GM12878 (cell line): ENCODE results near the gene SLC9A8. TPM values are rescaled to one million over a fixed set of nuclear protein-coding genes. Genes with fewer than 3 reads are reported as not detected.

ENCODE experiments used
- ATAC-seq: fragments of 200-7000 bp; cut with Tn5 transposase; 3 replicates; pipeline ENCODE4 v1.9.1; 2020; ENCODE audit warnings: mild to moderate bottlenecking, moderate library complexity
- BruUV-seq: library from RNA; stranded (reverse); fragments of 400-500 nt; replicated peaks from 2 replicates; lab custom pipeline; 2021; lab: Mats Ljungman, UMichigan
- CTCF ChIA-PET: fragments of 300-600 bp; sonication (Branson Sonifier 250); formaldehyde crosslinking; extraction: SDS; loops from one replicate; lab custom pipeline; 2021; ENCODE audit warnings: inconsistent platforms; lab: Yijun Ruan, JAX
- POLR2A ChIA-PET: fragments of 350-600 bp; formaldehyde crosslinking; extraction: SDS; loops from one replicate; lab custom pipeline; 2021; ENCODE audit warnings: inconsistent platforms; lab: Charles Lee
- RAD21 ChIA-PET: fragments of 300-600 bp; sonication (Branson Sonifier 250); formaldehyde crosslinking; loops from one replicate; lab custom pipeline; 2023; ENCODE audit warnings: antibody characterized with exemption; ENCODE audit not compliant: unreplicated experiment; lab: Charles Lee
- SMC1A ChIA-PET: fragments of 300-600 bp; sonication (Branson Sonifier 250); formaldehyde crosslinking; loops from one replicate; lab custom pipeline; 2023; ENCODE audit not compliant: unreplicated experiment, uncharacterized antibody; lab: Charles Lee
- DNase-seq: peaks from one replicate; pipeline ENCODE4 v3.0.0-alpha.2; 2011; ENCODE audit warnings: low read depth, low spot score
- FAIRE-seq: peaks from 3 replicates; lab custom pipeline; 2011; peaks lifted over from hg19 to GRCh38; lab: Jason Lieb, UNC
- H2AFZ ChIP-seq: 2 replicates; pipeline ENCODE4 v1.6.0; 2011; ENCODE audit warnings: low read depth, low read length, control low read depth; ENCODE audit not compliant: control insufficient read depth
- H3K27ac ChIP-seq: 2 replicates; pipeline ENCODE4 v1.5.1; 2011; ENCODE audit warnings: control low read depth; ENCODE audit not compliant: control insufficient read depth, insufficient read depth
- H3K27me3 ChIP-seq, 2 experiments: replicated peaks in 1 of 2; 2 replicates each; pipeline versions ENCODE4 v1.6.0 to v1.6.1; 2011; ENCODE audit warnings: low read length in 1 of 2; ENCODE audit not compliant: control insufficient read depth in 2 of 2, insufficient read depth in 2 of 2
- H3K36me3 ChIP-seq, 2 experiments: 2 replicates each; pipeline ENCODE4 v1.5.1; 2011; ENCODE audit warnings: low read length in 1 of 2; ENCODE audit not compliant: control insufficient read depth in 2 of 2, insufficient read depth in 2 of 2
- H3K4me1 ChIP-seq: 2 replicates; pipeline ENCODE4 v1.6.1; 2011; ENCODE audit warnings: mild to moderate bottlenecking, low read length, moderate library complexity, mixed read lengths; ENCODE audit not compliant: control insufficient read depth, insufficient read depth
- H3K4me2 ChIP-seq: 2 replicates; pipeline ENCODE4 v1.6.0; 2011; ENCODE audit warnings: control low read depth; ENCODE audit not compliant: control insufficient read depth, insufficient read depth
- H3K4me3 ChIP-seq: fragments of 200-600 bp; sonication (generic); 2 replicates; pipeline ENCODE4 v1.5.1; 2016
- H3K79me2 ChIP-seq: 2 replicates; pipeline ENCODE4 v1.6.0; 2011; ENCODE audit warnings: low read length; ENCODE audit not compliant: control insufficient read depth, insufficient read depth
- H3K9ac ChIP-seq: 2 replicates; pipeline ENCODE4 v1.8.0; 2011; ENCODE audit warnings: low read length, control low read depth, mixed read lengths; ENCODE audit not compliant: control insufficient read depth, insufficient read depth
- H3K9me3 ChIP-seq: replicated peaks from 3 replicates; pipeline ENCODE4 v1.5.1; 2011; ENCODE audit warnings: mild to moderate bottlenecking, low read length; ENCODE audit not compliant: control insufficient read depth, insufficient read depth
- H4K20me1 ChIP-seq: 2 replicates; pipeline ENCODE4 v1.6.0; 2011; ENCODE audit not compliant: control insufficient read depth, insufficient read depth
- CHD2 ChIP-seq: IDR thresholded peaks from 2 replicates; pipeline ENCODE4 v1.6.1; 2011; ENCODE audit warnings: low read depth, low read length, improper control_type of control experiment, borderline replicate concordance
- EP300 ChIP-seq, 2 experiments: fragments of 150-350 bp in 1 of 2; IDR thresholded peaks; 2 replicates each; pipeline ENCODE4 v1.6.1; 2011 to 2012; ENCODE audit warnings: low read depth in 2 of 2, low read length in 2 of 2, borderline replicate concordance in 1 of 2, improper control_type of control experiment in 1 of 2, inconsistent platforms in 1 of 2; ENCODE audit not compliant: control insufficient read depth in 1 of 2
- RCOR1 ChIP-seq: conservative IDR thresholded peaks from 2 replicates; pipeline ENCODE4 v1.6.1; 2012; ENCODE audit warnings: low read depth, low read length, improper control_type of control experiment
- YBX1 ChIP-seq: fragments of 450-650 bp; IDR thresholded peaks from 2 replicates; pipeline ENCODE4 v1.6.1; 2016; ENCODE audit warnings: antibody characterized with exemption
- WGBS: methylation state at CpG from one replicate; pipeline ENCODE4 v1.1.6; 2016; ENCODE audit warnings: low lambda C conversion rate; ENCODE audit not compliant: insufficient replicate concordance, insufficient coverage; ENCODE audit errors: missing lambda C conversion rate; 5-methylcytosine and 5-hydroxymethylcytosine counted together
- in situ Hi-C: fragments of 300-500 bp; cut with MboI; formaldehyde crosslinking; loops from 9 replicates; pipeline ENCODE4 v1.14.3; 2018; ENCODE audit warnings: mixed read lengths
- intact Hi-C: fragments of 100-400 bp; cut with micrococcal nuclease; formaldehyde crosslinking; loops from one replicate; pipeline ENCODE4 v1.14.2; 2022; ENCODE audit not compliant: unreplicated experiment
- polyA plus RNA-seq, 11 experiments: library from polyadenylated mRNA; depleted of rRNA in 4 of 11; unstranded in 6 of 11; stranded (reverse) in 5 of 11; fragments of >200 nt; fragmentation: Nextera tagmentation in 4 of 11; fragmentation: Illumina TruSeq in 1 of 11; extraction: Ambion mirVana in 4 of 11; extraction: Trizol in 1 of 11; gene quantifications; 1 replicate in 1 of 11; 2 replicates in 10 of 11; pipeline versions ENCODE4 v1.2.1 to v1.2.3, GENCODE V29; 2011 to 2016; ENCODE audit warnings: inconsistent platforms in 2 of 11, missing spikeins in 2 of 11, low read depth in 1 of 11
- total RNA-seq, 4 experiments: library from RNA; depleted of rRNA in 3 of 4; stranded (reverse); fragments of >200 nt in 3 of 4; fragmentation: Illumina TruSeq in 1 of 4; extraction: Trizol in 1 of 4; gene quantifications; 2 replicates each; pipeline versions ENCODE4 v1.2.1 to v1.2.3, GENCODE V29; 2013 to 2021
- TF ChIP-seq, protein P1 (sequence below): fragments of 450-650 bp; formaldehyde crosslinking; IDR thresholded peaks from 2 replicates; pipeline ENCODE4 v1.5.0; 2022; ENCODE audit warnings: mild to moderate bottlenecking, missing genetic modification characterization
- TF ChIP-seq, protein P2 (sequence below): IDR thresholded peaks from 2 replicates; pipeline ENCODE4 v1.6.1; 2011; ENCODE audit warnings: borderline replicate concordance, low read depth, mild to moderate bottlenecking, moderate library complexity, low read length; ENCODE audit not compliant: insufficient read depth, poor library complexity, severe bottlenecking
- TF ChIP-seq, protein P3 (sequence below): IDR thresholded peaks from 2 replicates; pipeline ENCODE4 v1.6.1; 2012; ENCODE audit warnings: improper control_type of control experiment, low read depth, low read length; ENCODE audit not compliant: insufficient replicate concordance

SLC9A8 gene
- total and polyA plus RNA-seq, 10 of the 15 experiments (the other 5 are each of a cell fraction or from before 2014, with no cell fraction given), result 0.40 to 15.5 (median 6.5) TPM

DNA sequence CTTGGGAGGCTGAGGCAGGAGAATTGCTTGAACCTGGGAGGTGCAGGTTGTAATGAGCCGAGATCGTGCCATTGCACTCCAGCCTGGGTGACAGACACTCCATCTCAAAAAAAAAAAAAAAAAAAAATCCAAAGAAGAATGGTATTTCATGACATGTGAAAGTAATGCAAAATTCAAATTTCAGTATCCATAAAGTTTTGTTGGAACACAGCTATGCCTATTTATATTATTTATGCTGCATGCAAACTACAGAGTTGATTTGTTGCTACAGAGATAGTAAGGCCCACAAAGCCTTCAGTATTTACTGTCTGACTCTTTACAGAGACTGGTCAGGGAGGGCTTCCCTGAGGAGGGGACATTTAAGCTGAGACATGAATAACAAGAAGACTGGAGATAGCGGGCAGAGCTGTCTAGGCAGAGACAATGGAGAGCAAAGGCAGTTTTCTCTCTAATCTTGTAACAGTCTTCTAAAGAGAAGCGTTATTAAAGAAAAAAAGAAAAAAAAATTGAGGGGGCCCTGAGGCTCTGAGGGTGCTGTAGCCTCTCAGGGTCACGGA is 2.7 kb upstream of the SLC9A8 start (continued):
- TF ChIP-seq, protein P1, sequence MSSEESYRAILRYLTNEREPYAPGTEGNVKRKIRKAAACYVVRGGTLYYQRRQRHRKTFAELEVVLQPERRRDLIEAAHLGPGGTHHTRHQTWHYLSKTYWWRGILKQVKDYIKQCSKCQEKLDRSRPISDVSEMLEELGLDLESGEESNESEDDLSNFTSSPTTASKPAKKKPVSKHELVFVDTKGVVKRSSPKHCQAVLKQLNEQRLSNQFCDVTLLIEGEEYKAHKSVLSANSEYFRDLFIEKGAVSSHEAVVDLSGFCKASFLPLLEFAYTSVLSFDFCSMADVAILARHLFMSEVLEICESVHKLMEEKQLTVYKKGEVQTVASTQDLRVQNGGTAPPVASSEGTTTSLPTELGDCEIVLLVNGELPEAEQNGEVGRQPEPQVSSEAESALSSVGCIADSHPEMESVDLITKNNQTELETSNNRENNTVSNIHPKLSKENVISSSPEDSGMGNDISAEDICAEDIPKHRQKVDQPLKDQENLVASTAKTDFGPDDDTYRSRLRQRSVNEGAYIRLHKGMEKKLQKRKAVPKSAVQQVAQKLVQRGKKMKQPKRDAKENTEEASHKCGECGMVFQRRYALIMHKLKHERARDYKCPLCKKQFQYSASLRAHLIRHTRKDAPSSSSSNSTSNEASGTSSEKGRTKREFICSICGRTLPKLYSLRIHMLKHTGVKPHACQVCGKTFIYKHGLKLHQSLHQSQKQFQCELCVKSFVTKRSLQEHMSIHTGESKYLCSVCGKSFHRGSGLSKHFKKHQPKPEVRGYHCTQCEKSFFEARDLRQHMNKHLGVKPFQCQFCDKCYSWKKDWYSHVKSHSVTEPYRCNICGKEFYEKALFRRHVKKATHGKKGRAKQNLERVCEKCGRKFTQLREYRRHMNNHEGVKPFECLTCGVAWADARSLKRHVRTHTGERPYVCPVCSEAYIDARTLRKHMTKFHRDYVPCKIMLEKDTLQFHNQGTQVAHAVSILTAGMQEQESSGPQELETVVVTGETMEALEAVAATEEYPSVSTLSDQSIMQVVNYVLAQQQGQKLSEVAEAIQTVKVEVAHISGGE (CRISPR knock-in tag), result no peak
- no peak for TF ChIP-seq RCOR1
- no peak for TF ChIP-seq EP300 (IDR thresholded peaks at IDR 0.05; ENCODE audit: borderline replicate concordance in 1 of 2, control insufficient read depth in 1 of 2, low read depth in 2 of 2, low read length in 2 of 2)
- TF ChIP-seq YBX1, result no peak

DNA sequence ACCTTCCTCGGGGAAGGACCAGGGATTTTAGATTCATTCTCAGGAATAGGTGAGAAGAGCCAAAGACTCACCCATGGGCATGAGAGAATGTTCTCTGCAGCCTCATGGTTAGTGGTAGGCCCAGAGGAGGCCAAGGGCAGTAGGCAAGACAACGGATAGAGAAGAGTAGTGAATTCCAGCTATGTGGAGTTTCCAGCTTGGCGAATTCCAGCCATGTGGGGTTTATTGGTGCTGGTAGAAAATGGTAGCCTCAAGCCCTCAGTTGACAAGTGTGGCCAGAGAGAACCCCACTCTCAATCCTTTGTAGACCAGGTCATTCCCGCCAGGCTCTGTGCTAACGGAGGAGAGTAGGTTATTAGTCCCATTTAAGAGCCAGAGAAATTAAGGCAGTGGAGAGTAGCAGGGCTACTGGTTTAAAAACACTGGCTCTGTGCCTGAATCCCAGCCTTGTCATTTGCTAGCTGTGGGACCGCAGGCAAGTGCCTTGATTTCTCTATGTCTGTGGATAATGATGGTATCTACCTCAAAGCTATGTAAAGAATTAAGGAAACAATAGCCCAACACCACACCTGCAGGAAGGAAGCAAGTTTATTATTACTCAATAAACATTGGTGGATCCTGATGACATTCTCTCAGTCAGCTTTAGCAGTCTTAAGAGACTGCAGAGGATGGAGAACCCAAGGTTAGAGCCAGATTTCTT is 2.0 kb upstream of the SLC9A8 start:
- no peak for DNase-seq
- Histone ChIP-seq H2AFZ (no peak overlapping the region), H3K9ac (no peak overlapping the region), H3K4me1 (peaks cover 10% of the 10 kb centered on the region), H3K36me3 (peaks cover 0 to 2% of the 10 kb centered on the region in 2 experiments; a peak in 1 of 4 replicates), H3K9me3 (no peaks in the 10 kb centered on the region), H3K27ac (no peak overlapping the region), H3K4me2 (no peak overlapping the region), H3K4me3 (no peak overlapping the region), H3K27me3 (no peaks in the 10 kb centered on the region), H4K20me1 (no peaks in the 10 kb centered on the region), H3K79me2 (peaks cover 13% of the 10 kb centered on the region)
- ATAC-seq, result no peak
- intact Hi-C loops, result loop anchor here (10.0 kb wide), 1 partner anchor 536 kb away; the partner anchor contains the start of gene ZNFX1
- SMC1A ChIA-PET, result interaction anchor here (1.0 to 1.5 kb wide), 3 partner anchors 16 to 131 kb away, joined by 3 to 5 read pairs (median 3); no protein-coding TSS in a partner anchor
- WGBS, result 88% methylated on average over 6 of the region's 6 CpGs
- in situ Hi-C loops, result no loop called here
- no TSS peak for BruUV-seq
- POLR2A ChIA-PET, result interaction anchor here (2.7 kb wide), 1 partner anchor 11 kb away, joined by 10 read pairs; no protein-coding TSS in a partner anchor
- CTCF ChIA-PET, result interaction anchor here (1.1 to 1.4 kb wide), 3 partner anchors 11 to 135 kb away, joined by 3 to 5 read pairs (median 3); no protein-coding TSS in a partner anchor
- RAD21 ChIA-PET, result interaction anchor here (1.2 kb wide), 1 partner anchor 9 kb away, joined by 4 read pairs; no protein-coding TSS in a partner anchor
- FAIRE-seq, result no peak
- TF ChIP-seq, protein P2, sequence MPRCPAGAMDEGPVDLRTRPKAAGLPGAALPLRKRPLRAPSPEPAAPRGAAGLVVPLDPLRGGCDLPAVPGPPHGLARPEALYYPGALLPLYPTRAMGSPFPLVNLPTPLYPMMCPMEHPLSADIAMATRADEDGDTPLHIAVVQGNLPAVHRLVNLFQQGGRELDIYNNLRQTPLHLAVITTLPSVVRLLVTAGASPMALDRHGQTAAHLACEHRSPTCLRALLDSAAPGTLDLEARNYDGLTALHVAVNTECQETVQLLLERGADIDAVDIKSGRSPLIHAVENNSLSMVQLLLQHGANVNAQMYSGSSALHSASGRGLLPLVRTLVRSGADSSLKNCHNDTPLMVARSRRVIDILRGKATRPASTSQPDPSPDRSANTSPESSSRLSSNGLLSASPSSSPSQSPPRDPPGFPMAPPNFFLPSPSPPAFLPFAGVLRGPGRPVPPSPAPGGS, result no peak
- TF ChIP-seq, protein P3, sequence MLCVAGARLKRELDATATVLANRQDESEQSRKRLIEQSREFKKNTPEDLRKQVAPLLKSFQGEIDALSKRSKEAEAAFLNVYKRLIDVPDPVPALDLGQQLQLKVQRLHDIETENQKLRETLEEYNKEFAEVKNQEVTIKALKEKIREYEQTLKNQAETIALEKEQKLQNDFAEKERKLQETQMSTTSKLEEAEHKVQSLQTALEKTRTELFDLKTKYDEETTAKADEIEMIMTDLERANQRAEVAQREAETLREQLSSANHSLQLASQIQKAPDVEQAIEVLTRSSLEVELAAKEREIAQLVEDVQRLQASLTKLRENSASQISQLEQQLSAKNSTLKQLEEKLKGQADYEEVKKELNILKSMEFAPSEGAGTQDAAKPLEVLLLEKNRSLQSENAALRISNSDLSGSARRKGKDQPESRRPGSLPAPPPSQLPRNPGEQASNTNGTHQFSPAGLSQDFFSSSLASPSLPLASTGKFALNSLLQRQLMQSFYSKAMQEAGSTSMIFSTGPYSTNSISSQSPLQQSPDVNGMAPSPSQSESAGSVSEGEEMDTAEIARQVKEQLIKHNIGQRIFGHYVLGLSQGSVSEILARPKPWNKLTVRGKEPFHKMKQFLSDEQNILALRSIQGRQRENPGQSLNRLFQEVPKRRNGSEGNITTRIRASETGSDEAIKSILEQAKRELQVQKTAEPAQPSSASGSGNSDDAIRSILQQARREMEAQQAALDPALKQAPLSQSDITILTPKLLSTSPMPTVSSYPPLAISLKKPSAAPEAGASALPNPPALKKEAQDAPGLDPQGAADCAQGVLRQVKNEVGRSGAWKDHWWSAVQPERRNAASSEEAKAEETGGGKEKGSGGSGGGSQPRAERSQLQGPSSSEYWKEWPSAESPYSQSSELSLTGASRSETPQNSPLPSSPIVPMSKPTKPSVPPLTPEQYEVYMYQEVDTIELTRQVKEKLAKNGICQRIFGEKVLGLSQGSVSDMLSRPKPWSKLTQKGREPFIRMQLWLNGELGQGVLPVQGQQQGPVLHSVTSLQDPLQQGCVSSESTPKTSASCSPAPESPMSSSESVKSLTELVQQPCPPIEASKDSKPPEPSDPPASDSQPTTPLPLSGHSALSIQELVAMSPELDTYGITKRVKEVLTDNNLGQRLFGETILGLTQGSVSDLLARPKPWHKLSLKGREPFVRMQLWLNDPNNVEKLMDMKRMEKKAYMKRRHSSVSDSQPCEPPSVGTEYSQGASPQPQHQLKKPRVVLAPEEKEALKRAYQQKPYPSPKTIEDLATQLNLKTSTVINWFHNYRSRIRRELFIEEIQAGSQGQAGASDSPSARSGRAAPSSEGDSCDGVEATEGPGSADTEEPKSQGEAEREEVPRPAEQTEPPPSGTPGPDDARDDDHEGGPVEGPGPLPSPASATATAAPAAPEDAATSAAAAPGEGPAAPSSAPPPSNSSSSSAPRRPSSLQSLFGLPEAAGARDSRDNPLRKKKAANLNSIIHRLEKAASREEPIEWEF, result no peak
- TF ChIP-seq EP300 (IDR thresholded peaks at IDR 0.05; ENCODE audit: borderline replicate concordance in 1 of 2, control insufficient read depth in 1 of 2, low read depth in 2 of 2, low read length in 2 of 2) (no peak), CHD2 (no peak)
